Sigmoid colon (tissue), 4 donors: ENCODE measurements around the gene CYTH2.

Source experiments
- CTCF ChIP-seq, 4 experiments: fragments of 450-650 bp in 3 of 4; fragments of 200-600 bp in 1 of 4; IDR thresholded peaks; one replicate each; pipeline ENCODE4 v1.5.1; 2016 to 2019; ENCODE audit warnings: antibody characterized with exemption in 4 of 4, mild to moderate bottlenecking in 3 of 4, moderate library complexity in 2 of 4
- EP300 ChIP-seq, 4 donors: sonication (generic); formaldehyde crosslinking; IDR thresholded peaks; one replicate each; pipeline ENCODE4 v1.6.1; 2017; ENCODE audit warnings: antibody characterized with exemption in 4 of 4
- POLR2A ChIP-seq, 2 donors: fragments of 450-650 bp; IDR thresholded peaks; one replicate each; pipeline ENCODE4 v1.6.1; 2016; ENCODE audit warnings: antibody characterized with exemption in 2 of 2, mild to moderate bottlenecking in 2 of 2, moderate library complexity in 2 of 2
- POLR2AphosphoS5 ChIP-seq, 4 donors: sonication (generic); formaldehyde crosslinking; IDR thresholded peaks; one replicate each; pipeline ENCODE4 v1.6.1; 2017; ENCODE audit warnings: antibody characterized with exemption in 4 of 4

GRCh38 chr19:48478339-48479256 is 9.4 kb downstream of the CYTH2 start:
- TF ChIP-seq CTCF (IDR thresholded peaks at IDR 0.05): no peak
- no peak for TF ChIP-seq POLR2A (IDR thresholded peaks at IDR 0.05)
- TF ChIP-seq EP300 (IDR thresholded peaks at IDR 0.05): no peak
- no peak for TF ChIP-seq POLR2AphosphoS5 (IDR thresholded peaks at IDR 0.05)
